Keratinocyte (primary cell): ENCODE data around the gene MARS1.

Source experiments
- EZH2 ChIP-seq: IDR thresholded peaks from one replicate; pipeline ENCODE4 v1.6.1; 2012; ENCODE audit warnings: inconsistent platforms, mild to moderate bottlenecking, low read length, moderate library complexity
- TF ChIP-seq, protein P1 (sequence below), 3 experiments: IDR thresholded peaks in 1 of 3; conservative IDR thresholded peaks in 1 of 3; optimal IDR thresholded peaks in 1 of 3; 2 replicates in 2 of 3; 3 replicates in 1 of 3; pipeline versions ENCODE3 to v1.5.1; 2011; ENCODE audit warnings: low read length in 3 of 3, mild to moderate bottlenecking in 3 of 3, moderate library complexity in 2 of 3, control low read depth in 1 of 3, inconsistent platforms in 1 of 3; ENCODE audit not compliant: insufficient read depth in 2 of 3; ENCODE audit errors: extremely low read depth in 1 of 3

DNA sequence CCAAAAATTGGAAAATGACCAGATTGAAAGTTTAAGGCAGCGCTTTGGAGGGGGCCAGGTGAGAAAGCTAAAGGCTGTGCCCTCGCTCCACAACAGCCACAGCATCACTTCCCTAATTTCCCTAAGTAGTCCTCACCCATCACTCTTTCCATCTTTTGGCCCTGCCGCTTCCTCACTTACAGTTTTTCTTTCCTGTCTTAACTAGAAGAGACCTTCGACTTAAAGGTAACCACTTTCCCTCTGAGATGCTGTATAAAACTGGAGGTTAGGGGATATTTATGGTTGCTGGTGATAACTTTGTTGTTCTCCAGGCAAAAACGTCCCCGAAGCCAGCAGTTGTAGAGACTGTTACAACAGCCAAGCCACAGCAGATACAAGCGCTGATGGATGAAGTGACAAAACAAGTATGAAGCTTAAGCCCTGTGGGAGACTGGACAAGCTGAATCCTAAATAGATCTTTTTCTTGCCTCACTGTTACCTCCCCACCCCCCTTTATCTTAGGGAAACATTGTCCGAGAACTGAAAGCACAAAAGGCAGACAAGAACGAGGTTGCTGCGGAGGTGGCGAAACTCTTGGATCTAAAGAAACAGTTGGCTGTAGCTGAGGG is 28.2 kb downstream of the MARS1 start:
- TF ChIP-seq, protein P1, sequence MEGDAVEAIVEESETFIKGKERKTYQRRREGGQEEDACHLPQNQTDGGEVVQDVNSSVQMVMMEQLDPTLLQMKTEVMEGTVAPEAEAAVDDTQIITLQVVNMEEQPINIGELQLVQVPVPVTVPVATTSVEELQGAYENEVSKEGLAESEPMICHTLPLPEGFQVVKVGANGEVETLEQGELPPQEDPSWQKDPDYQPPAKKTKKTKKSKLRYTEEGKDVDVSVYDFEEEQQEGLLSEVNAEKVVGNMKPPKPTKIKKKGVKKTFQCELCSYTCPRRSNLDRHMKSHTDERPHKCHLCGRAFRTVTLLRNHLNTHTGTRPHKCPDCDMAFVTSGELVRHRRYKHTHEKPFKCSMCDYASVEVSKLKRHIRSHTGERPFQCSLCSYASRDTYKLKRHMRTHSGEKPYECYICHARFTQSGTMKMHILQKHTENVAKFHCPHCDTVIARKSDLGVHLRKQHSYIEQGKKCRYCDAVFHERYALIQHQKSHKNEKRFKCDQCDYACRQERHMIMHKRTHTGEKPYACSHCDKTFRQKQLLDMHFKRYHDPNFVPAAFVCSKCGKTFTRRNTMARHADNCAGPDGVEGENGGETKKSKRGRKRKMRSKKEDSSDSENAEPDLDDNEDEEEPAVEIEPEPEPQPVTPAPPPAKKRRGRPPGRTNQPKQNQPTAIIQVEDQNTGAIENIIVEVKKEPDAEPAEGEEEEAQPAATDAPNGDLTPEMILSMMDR (optimal IDR thresholded peaks at IDR 0.05 in 1 of 3, IDR thresholded peaks at IDR 0.05 in 1 of 3, conservative IDR thresholded peaks at IDR 0.05 in 1 of 3; ENCODE audit: extremely low read depth in 1 of 3, insufficient read depth in 2 of 3, low read length in 3 of 3) = no peak
- TF ChIP-seq EZH2 = no peak
